IMR-90 (cell line): ENCODE data around the gene CREB1. TPM values are rescaled to one million over a fixed set of nuclear protein-coding genes. Genes with fewer than 3 reads are reported as not detected.

Experiments
- ATAC-seq: fragments of 200-7000 bp; cut with Tn5 transposase; 2 replicates; pipeline ENCODE4 v1.9.1; 2020; ENCODE audit warnings: low read depth, mild to moderate bottlenecking, moderate library complexity
- BruUV-seq: library from RNA; stranded (reverse); fragments of 400-500 nt; replicated peaks from 2 replicates; lab custom pipeline; 2021; lab: Mats Ljungman, UMichigan
- CTCF ChIA-PET: fragments of 300-600 bp; formaldehyde crosslinking; extraction: SDS; loops from one replicate; lab custom pipeline; 2021; ENCODE audit warnings: antibody characterized with exemption; lab: Yijun Ruan, JAX
- POLR2A ChIA-PET: fragments of 300-600 bp; sonication (Branson Sonifier 250); formaldehyde crosslinking; loops from one replicate; lab custom pipeline; 2022; ENCODE audit warnings: antibody characterized with exemption; ENCODE audit not compliant: unreplicated experiment; lab: Charles Lee
- DNase-seq: peaks from one replicate; pipeline ENCODE4 v3.0.0; 2013
- H2AFZ ChIP-seq: replicated peaks from 2 replicates; pipeline ENCODE3; 2013; ENCODE audit warnings: low read length, mild to moderate bottlenecking; ENCODE audit not compliant: poor library complexity
- H2AK5ac ChIP-seq: 2 replicates; pipeline ENCODE4 v1.6.1; 2013; ENCODE audit warnings: low read depth, low read length, inconsistent platforms
- H2AK9ac ChIP-seq: replicated peaks from 2 replicates; pipeline ENCODE3; 2013; ENCODE audit warnings: mild to moderate bottlenecking, low read depth, low read length, moderate library complexity; ENCODE audit not compliant: poor library complexity
- H2BK120ac ChIP-seq: 2 replicates; pipeline ENCODE4 v1.6.1; 2013; ENCODE audit warnings: low read depth, low read length, inconsistent platforms
- H2BK15ac ChIP-seq: 3 replicates; pipeline ENCODE4 v1.6.1; 2013; ENCODE audit warnings: low read depth, low read length, inconsistent platforms
- H2BK20ac ChIP-seq: 2 replicates; pipeline ENCODE4 v1.6.1; 2013; ENCODE audit warnings: low read depth, mild to moderate bottlenecking, inconsistent platforms, low read length, moderate library complexity
- H2BK5ac ChIP-seq: 2 replicates; pipeline ENCODE4 v1.6.1; 2013; ENCODE audit warnings: mild to moderate bottlenecking, low read depth, low read length, inconsistent platforms; ENCODE audit not compliant: poor library complexity, severe bottlenecking
- H3K14ac ChIP-seq: replicated peaks from 2 replicates; pipeline ENCODE4 v1.6.1; 2013; ENCODE audit warnings: low read depth, low read length, inconsistent platforms
- H3K18ac ChIP-seq: 2 replicates; pipeline ENCODE4 v1.6.1; 2013; ENCODE audit warnings: low read depth, low read length, control low read depth
- H3K23ac ChIP-seq: 2 replicates; pipeline ENCODE4 v1.6.1; 2013; ENCODE audit warnings: low read depth, low read length, inconsistent platforms
- H3K27ac ChIP-seq: 2 replicates; pipeline ENCODE4 v1.5.1; 2013; ENCODE audit warnings: mild to moderate bottlenecking, control low read depth, low read length; ENCODE audit not compliant: insufficient read depth
- H3K27me3 ChIP-seq: 2 replicates; pipeline ENCODE4 v1.6.1; 2013; ENCODE audit warnings: low read length; ENCODE audit not compliant: control insufficient read depth, insufficient read depth
- H3K36me3 ChIP-seq: 2 replicates; pipeline ENCODE4 v1.6.1; 2013; ENCODE audit warnings: low read length, mixed read lengths; ENCODE audit not compliant: control insufficient read depth, insufficient read depth
- H3K4ac ChIP-seq: 2 replicates; pipeline ENCODE4 v1.6.1; 2013; ENCODE audit warnings: low read depth, low read length, inconsistent platforms
- H3K4me1 ChIP-seq: 2 replicates; pipeline ENCODE4 v1.6.1; 2013; ENCODE audit warnings: low read length, mixed read lengths; ENCODE audit not compliant: control insufficient read depth, insufficient read depth
- H3K4me2 ChIP-seq: 2 replicates; pipeline ENCODE4 v1.6.1; 2013; ENCODE audit warnings: low read depth, mild to moderate bottlenecking, control low read depth, low read length, moderate library complexity
- H3K4me3 ChIP-seq: 2 replicates; pipeline ENCODE4 v1.5.1; 2013; ENCODE audit warnings: low read depth, mild to moderate bottlenecking, control low read depth, low read length, moderate library complexity; ENCODE audit not compliant: insufficient read depth
- H3K56ac ChIP-seq: 2 replicates; pipeline ENCODE4 v1.6.1; 2013; ENCODE audit warnings: low read length, inconsistent platforms; ENCODE audit not compliant: insufficient read depth; ENCODE audit errors: extremely low read depth
- H3K79me1 ChIP-seq, 2 experiments: 2 replicates each; pipeline ENCODE4 v1.6.1; 2013; ENCODE audit warnings: low read length in 2 of 2, inconsistent platforms in 1 of 2, low read depth in 1 of 2
- H3K9ac ChIP-seq: 2 replicates; pipeline ENCODE4 v1.6.1; 2013; ENCODE audit warnings: low read depth, low read length, control low read depth
- H3K9me1 ChIP-seq: 2 replicates; pipeline ENCODE4 v1.6.1; 2013; ENCODE audit warnings: low read length, inconsistent platforms; ENCODE audit not compliant: insufficient read depth
- H3K9me3 ChIP-seq: 2 replicates; pipeline ENCODE4 v1.6.1; 2013; ENCODE audit warnings: low read length; ENCODE audit not compliant: control insufficient read depth, insufficient read depth
- H4K20me1 ChIP-seq: 2 replicates; pipeline ENCODE4 v1.6.1; 2013; ENCODE audit warnings: low read length, inconsistent platforms; ENCODE audit not compliant: insufficient read depth
- H4K5ac ChIP-seq: 2 replicates; pipeline ENCODE4 v1.6.1; 2013; ENCODE audit warnings: mild to moderate bottlenecking, low read depth, low read length, control low read depth
- H4K8ac ChIP-seq, 2 experiments: 2 replicates each; pipeline ENCODE4 v1.6.1; 2013; ENCODE audit warnings: low read depth in 2 of 2, low read length in 2 of 2, control low read depth in 1 of 2, inconsistent platforms in 1 of 2
- H4K91ac ChIP-seq: 2 replicates; pipeline ENCODE4 v1.6.1; 2013; ENCODE audit warnings: low read depth, low read length, inconsistent platforms; ENCODE audit not compliant: insufficient read depth
- BHLHE40 ChIP-seq: fragments of 150-350 bp; IDR thresholded peaks from 2 replicates; pipeline ENCODE4 v1.6.1; 2016; ENCODE audit warnings: mild to moderate bottlenecking, low read depth, low read length
- CEBPB ChIP-seq: IDR thresholded peaks from 2 replicates; pipeline ENCODE4 v1.6.1; 2012; ENCODE audit warnings: low read depth, low read length, improper control_type of control experiment
- CHD1 ChIP-seq: IDR thresholded peaks from 2 replicates; pipeline ENCODE4 v1.6.1; 2012; ENCODE audit warnings: low read depth, low read length, improper control_type of control experiment
- FOS ChIP-seq: fragments of 150-350 bp; IDR thresholded peaks from 2 replicates; pipeline ENCODE4 v1.6.1; 2016; ENCODE audit warnings: low read depth, low read length
- MAZ ChIP-seq: IDR thresholded peaks from 2 replicates; pipeline ENCODE4 v1.6.1; 2012; ENCODE audit warnings: low read depth, mild to moderate bottlenecking, low read length, improper control_type of control experiment, moderate library complexity, borderline replicate concordance
- MXI1 ChIP-seq: IDR thresholded peaks from 2 replicates; pipeline ENCODE4 v1.6.1; 2012; ENCODE audit warnings: low read depth, mild to moderate bottlenecking, low read length, moderate library complexity, borderline replicate concordance
- NFE2L2 ChIP-seq: fragments of 150-350 bp; IDR thresholded peaks from 2 replicates; pipeline ENCODE4 v1.6.1; 2016; ENCODE audit warnings: low read depth, mild to moderate bottlenecking, low read length
- POLR2A ChIP-seq: IDR thresholded peaks from 2 replicates; pipeline ENCODE4 v1.6.1; 2012; ENCODE audit warnings: mild to moderate bottlenecking, low read depth, low read length
- RAD21 ChIP-seq: IDR thresholded peaks from 2 replicates; pipeline ENCODE4 v1.6.1; 2012; ENCODE audit warnings: low read length, improper control_type of control experiment
- RCOR1 ChIP-seq: IDR thresholded peaks from 2 replicates; pipeline ENCODE4 v1.6.1; 2012; ENCODE audit warnings: mild to moderate bottlenecking, low read length, improper control_type of control experiment; ENCODE audit not compliant: insufficient replicate concordance
- RFX5 ChIP-seq: IDR thresholded peaks from 2 replicates; pipeline ENCODE4 v1.8.0; 2012; ENCODE audit warnings: low read depth, mild to moderate bottlenecking, low read length, moderate library complexity
- SMC3 ChIP-seq: fragments of 150-350 bp; IDR thresholded peaks from 2 replicates; pipeline ENCODE4 v1.6.1; 2016; ENCODE audit warnings: low read depth, mild to moderate bottlenecking, antibody characterized with exemption, low read length, moderate library complexity
- WGBS, 2 experiments: methylation state at CpG; one replicate each; pipeline versions ENCODE4 v1.1.5 to v1.1.7; 2013; ENCODE audit warnings: missing lambda C conversion rate in 2 of 2; ENCODE audit not compliant: insufficient read length in 1 of 2; ENCODE audit errors: extremely low coverage in 2 of 2; 5-methylcytosine and 5-hydroxymethylcytosine counted together
- dilution Hi-C: fragments of 300-500 bp; cut with HindIII; formaldehyde crosslinking; loops from one replicate; pipeline ENCODE4 v1.14.3; 2018; ENCODE audit warnings: low sequenced_read_pairs; ENCODE audit not compliant: unreplicated experiment
- in situ Hi-C: fragments of 300-500 bp; cut with MboI; formaldehyde crosslinking; loops from 3 replicates; pipeline ENCODE4 v1.14.3; 2019; ENCODE audit warnings: low sequenced_read_pairs, inconsistent platforms, mixed read lengths
- intact Hi-C: fragments of 100-400 bp; cut with micrococcal nuclease; formaldehyde crosslinking; loops from 2 replicates; pipeline ENCODE4 v1.10.0; 2022
- polyA plus RNA-seq, 3 experiments: library from polyadenylated mRNA; depleted of rRNA; stranded (reverse); fragments of >200 nt; gene quantifications; 2 replicates each; pipeline ENCODE4 v1.2.3, GENCODE V29; 2012; ENCODE audit warnings: low replicate concordance in 1 of 3
- total RNA-seq: library from RNA; depleted of rRNA; stranded (reverse); fragments of >200 nt; gene quantifications from 2 replicates; pipeline ENCODE4 v1.2.3, GENCODE V29; 2012
- TF ChIP-seq, protein P1 (sequence below): fragments of 150-350 bp; IDR thresholded peaks from 2 replicates; pipeline ENCODE4 v1.6.1; 2016; ENCODE audit warnings: low read depth, mild to moderate bottlenecking, low read length, moderate library complexity, borderline replicate concordance
- TF ChIP-seq, protein P2 (sequence below): conservative IDR thresholded peaks from 2 replicates; pipeline ENCODE4 v1.5.1; 2012; ENCODE audit warnings: mild to moderate bottlenecking, low read depth, low read length, improper control_type of control experiment
- TF ChIP-seq, protein P3 (sequence below): fragments of 150-350 bp; IDR thresholded peaks from 2 replicates; pipeline ENCODE4 v1.6.1; 2017; ENCODE audit warnings: mild to moderate bottlenecking, antibody characterized with exemption, low read length, low read depth

CREB1 gene
- total and polyA plus RNA-seq, 2 of the 4 experiments (the other 2 are of a cell fraction): 22.4 to 94.5 TPM

DNA sequence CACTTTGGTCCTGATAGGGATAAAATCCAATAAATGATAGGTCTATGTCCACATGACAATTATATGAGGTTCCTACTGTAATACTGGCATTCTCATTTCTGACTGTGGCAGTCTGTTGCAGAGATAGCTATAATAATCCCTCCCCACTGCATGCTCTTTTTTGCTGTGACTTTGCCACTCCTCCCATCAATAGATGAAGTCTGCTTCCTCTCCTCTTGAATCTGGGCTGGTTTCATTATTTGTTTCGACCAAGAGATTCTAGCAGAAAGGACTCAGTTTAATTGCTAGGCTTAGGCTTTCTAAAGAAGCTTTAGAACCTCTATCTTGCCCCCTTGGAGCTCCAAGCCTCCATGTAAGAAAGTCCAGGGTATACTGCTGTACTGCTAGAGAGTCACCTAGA is 23.3 kb upstream of the CREB1 start:
- peak overlapping the region in 1 of 2 experiments; percentile 42; a peak in 2 of 4 replicates for H4K8ac ChIP-seq
- intact Hi-C loops (loop anchor here (1.0 kb wide), 1 partner anchor 8 kb away; no protein-coding TSS in a partner anchor), dilution Hi-C loops (no loop called here), in situ Hi-C loops (no loop called here)
- BruUV-seq: no TSS peak
- no peaks in the 10 kb centered on the region for H3K79me1 ChIP-seq
- no peak overlapping the region for H3K4me2 ChIP-seq
- H3K36me3 ChIP-seq: no peaks in the 10 kb centered on the region
- CTCF ChIA-PET: no interaction called here
- peak overlapping the region; percentile 31; the same call in 2 of the 3 replicates for H2BK15ac ChIP-seq
- ATAC-seq: no peak
- H3K56ac ChIP-seq: no peak overlapping the region
- peaks cover 3% of the 10 kb centered on the region; the same call in 1 of the 2 replicates for H3K9me1 ChIP-seq
- H3K14ac ChIP-seq: peak overlapping the region; percentile 55; the same call in 1 of the 2 replicates
- H2BK20ac ChIP-seq: peak overlapping the region; percentile 61
- no peak overlapping the region for H3K23ac ChIP-seq
- no peak overlapping the region for H2AK9ac ChIP-seq
- peak overlapping the region; percentile 72 for H3K4ac ChIP-seq
- no peak overlapping the region for H3K27ac ChIP-seq
- H2AFZ ChIP-seq: peak overlapping the region; percentile 9
- H3K4me3 ChIP-seq: no peak overlapping the region
- no peak overlapping the region for H4K5ac ChIP-seq
- WGBS, 2 experiments: no CpG with 5 or more reads among the region's 1 CpG
- no peaks in the 10 kb centered on the region for H3K27me3 ChIP-seq
- TF ChIP-seq, protein P1, sequence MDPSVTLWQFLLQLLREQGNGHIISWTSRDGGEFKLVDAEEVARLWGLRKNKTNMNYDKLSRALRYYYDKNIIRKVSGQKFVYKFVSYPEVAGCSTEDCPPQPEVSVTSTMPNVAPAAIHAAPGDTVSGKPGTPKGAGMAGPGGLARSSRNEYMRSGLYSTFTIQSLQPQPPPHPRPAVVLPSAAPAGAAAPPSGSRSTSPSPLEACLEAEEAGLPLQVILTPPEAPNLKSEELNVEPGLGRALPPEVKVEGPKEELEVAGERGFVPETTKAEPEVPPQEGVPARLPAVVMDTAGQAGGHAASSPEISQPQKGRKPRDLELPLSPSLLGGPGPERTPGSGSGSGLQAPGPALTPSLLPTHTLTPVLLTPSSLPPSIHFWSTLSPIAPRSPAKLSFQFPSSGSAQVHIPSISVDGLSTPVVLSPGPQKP: no peak
- TF ChIP-seq MXI1: no peak
- no peak for TF ChIP-seq BHLHE40
- TF ChIP-seq RAD21: no peak
- TF ChIP-seq RCOR1: no peak
- no peak for TF ChIP-seq CEBPB
- no peak for TF ChIP-seq FOS
- TF ChIP-seq MAZ: no peak
- TF ChIP-seq SMC3: no peak
- no peak for TF ChIP-seq NFE2L2
- TF ChIP-seq CHD1: no peak
- no peak for TF ChIP-seq POLR2A
- TF ChIP-seq, protein P2, sequence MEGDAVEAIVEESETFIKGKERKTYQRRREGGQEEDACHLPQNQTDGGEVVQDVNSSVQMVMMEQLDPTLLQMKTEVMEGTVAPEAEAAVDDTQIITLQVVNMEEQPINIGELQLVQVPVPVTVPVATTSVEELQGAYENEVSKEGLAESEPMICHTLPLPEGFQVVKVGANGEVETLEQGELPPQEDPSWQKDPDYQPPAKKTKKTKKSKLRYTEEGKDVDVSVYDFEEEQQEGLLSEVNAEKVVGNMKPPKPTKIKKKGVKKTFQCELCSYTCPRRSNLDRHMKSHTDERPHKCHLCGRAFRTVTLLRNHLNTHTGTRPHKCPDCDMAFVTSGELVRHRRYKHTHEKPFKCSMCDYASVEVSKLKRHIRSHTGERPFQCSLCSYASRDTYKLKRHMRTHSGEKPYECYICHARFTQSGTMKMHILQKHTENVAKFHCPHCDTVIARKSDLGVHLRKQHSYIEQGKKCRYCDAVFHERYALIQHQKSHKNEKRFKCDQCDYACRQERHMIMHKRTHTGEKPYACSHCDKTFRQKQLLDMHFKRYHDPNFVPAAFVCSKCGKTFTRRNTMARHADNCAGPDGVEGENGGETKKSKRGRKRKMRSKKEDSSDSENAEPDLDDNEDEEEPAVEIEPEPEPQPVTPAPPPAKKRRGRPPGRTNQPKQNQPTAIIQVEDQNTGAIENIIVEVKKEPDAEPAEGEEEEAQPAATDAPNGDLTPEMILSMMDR: no peak
- TF ChIP-seq RFX5: no peak
- TF ChIP-seq, protein P3, sequence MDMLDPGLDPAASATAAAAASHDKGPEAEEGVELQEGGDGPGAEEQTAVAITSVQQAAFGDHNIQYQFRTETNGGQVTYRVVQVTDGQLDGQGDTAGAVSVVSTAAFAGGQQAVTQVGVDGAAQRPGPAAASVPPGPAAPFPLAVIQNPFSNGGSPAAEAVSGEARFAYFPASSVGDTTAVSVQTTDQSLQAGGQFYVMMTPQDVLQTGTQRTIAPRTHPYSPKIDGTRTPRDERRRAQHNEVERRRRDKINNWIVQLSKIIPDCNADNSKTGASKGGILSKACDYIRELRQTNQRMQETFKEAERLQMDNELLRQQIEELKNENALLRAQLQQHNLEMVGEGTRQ: no peak
- POLR2A ChIA-PET: interaction anchor here (0.8 kb wide), 1 partner anchor 23 kb away, joined by 3 read pairs; the partner anchor contains the start of gene CREB1
- H2BK5ac ChIP-seq: peak overlapping the region; percentile 5
- H2BK120ac ChIP-seq: peak overlapping the region; percentile 55; the same call in 1 of the 2 replicates
- H3K18ac ChIP-seq: peak overlapping the region; percentile 47
- no peak overlapping the region for H3K9ac ChIP-seq
- DNase-seq: no peak
- H2AK5ac ChIP-seq: peak overlapping the region; percentile 42; the same call in 1 of the 2 replicates
- peaks cover 11% of the 10 kb centered on the region for H3K4me1 ChIP-seq
- no peaks in the 10 kb centered on the region for H4K20me1 ChIP-seq
- 0 out of 2 replicates have a peak overlapping the region, but pooled peaks have one; percentile 31 for H4K91ac ChIP-seq
- H3K9me3 ChIP-seq: no peaks in the 10 kb centered on the region
